Measurements from ENCODE around the gene IL1RAPL1.

Gene IL1RAPL1

GRCh38 chrX:29382811-29383210 is 795.6 kb downstream of the IL1RAPL1 start:
- H3K9ac ChIP-seq (ENCODE audit: low read depth, low read length), result no peak overlapping the region
- H4K20me1 ChIP-seq (ENCODE audit: insufficient read depth, low read length), result no peaks in the 10 kb centered on the region
- ATAC-seq (ENCODE audit: insufficient read depth, low read depth) (no peak), DNase-seq (no peak)
- H3K27ac ChIP-seq (ENCODE audit: low read length), result no peak overlapping the region
- H2AFZ ChIP-seq (ENCODE audit: low read depth, low read length), result no peak overlapping the region
- no peak overlapping the region for H3K4me3 ChIP-seq (ENCODE audit: low read depth in 1 of 2, low read length in 2 of 2)
- no peaks in the 10 kb centered on the region for H3K9me3 ChIP-seq (ENCODE audit: insufficient read depth, low read length, severe bottlenecking)
- no peak overlapping the region for H3K4me2 ChIP-seq (ENCODE audit: insufficient read depth, low read length)
- no peaks in the 10 kb centered on the region for H3K27me3 ChIP-seq (ENCODE audit: insufficient read depth, low read length, poor library complexity)
- no peaks in the 10 kb centered on the region for H3K79me2 ChIP-seq (ENCODE audit: insufficient read depth, low read length)
- H3K4me1 ChIP-seq (ENCODE audit: insufficient read depth, low read length), result no peaks in the 10 kb centered on the region
- H3K36me3 ChIP-seq (ENCODE audit: insufficient read depth, low read length), result no peaks in the 10 kb centered on the region
- TF ChIP-seq EZH2 (IDR thresholded peaks at IDR 0.05; ENCODE audit: borderline replicate concordance, low read depth, low read length, severe bottlenecking), result no peak
- no peak for TF ChIP-seq CTCF (IDR thresholded peaks at IDR 0.05; ENCODE audit: borderline replicate concordance, extremely low read depth, low read length, poor library complexity, severe bottlenecking)

- Histone ChIP-seq H3K36me3 (ENCODE audit: insufficient read depth, low read length) (no peaks in the 10 kb centered on the region), H3K4me1 (ENCODE audit: insufficient read depth, low read length) (no peaks in the 10 kb centered on the region), H3K79me2 (ENCODE audit: insufficient read depth, low read length) (no peaks in the 10 kb centered on the region), H3K27me3 (ENCODE audit: insufficient read depth, low read length, poor library complexity) (no peaks in the 10 kb centered on the region), H4K20me1 (ENCODE audit: insufficient read depth, low read length) (no peaks in the 10 kb centered on the region), H3K9me3 (ENCODE audit: insufficient read depth, low read length, severe bottlenecking) (no peaks in the 10 kb centered on the region), H3K27ac (ENCODE audit: low read length) (no peak overlapping the region), H3K9ac (ENCODE audit: low read depth, low read length) (no peak overlapping the region), H3K4me2 (ENCODE audit: insufficient read depth, low read length) (no peak overlapping the region), H2AFZ (ENCODE audit: low read depth, low read length) (no peak overlapping the region), H3K4me3 (ENCODE audit: low read depth in 1 of 2, low read length in 2 of 2) (no peak overlapping the region)
- no peak for ATAC-seq (ENCODE audit: insufficient read depth, low read depth)
- TF ChIP-seq CTCF (IDR thresholded peaks at IDR 0.05; ENCODE audit: borderline replicate concordance, extremely low read depth, low read length, poor library complexity, severe bottlenecking) (no peak), EZH2 (IDR thresholded peaks at IDR 0.05; ENCODE audit: borderline replicate concordance, low read depth, low read length, severe bottlenecking) (no peak)
- no peak for DNase-seq
Measured at GRCh38 chrX:29388509-29388908, 801.3 kb downstream of the IL1RAPL1 start.

- Histone ChIP-seq H3K9me3 (ENCODE audit: insufficient read depth, low read length, severe bottlenecking) (no peaks in the 10 kb centered on the region), H3K4me2 (ENCODE audit: insufficient read depth, low read length) (no peak overlapping the region), H3K27ac (ENCODE audit: low read length) (no peak overlapping the region), H4K20me1 (ENCODE audit: insufficient read depth, low read length) (no peaks in the 10 kb centered on the region), H3K79me2 (ENCODE audit: insufficient read depth, low read length) (no peaks in the 10 kb centered on the region), H3K27me3 (ENCODE audit: insufficient read depth, low read length, poor library complexity) (no peaks in the 10 kb centered on the region), H2AFZ (ENCODE audit: low read depth, low read length) (no peak overlapping the region), H3K4me3 (ENCODE audit: low read depth in 1 of 2, low read length in 2 of 2) (no peak overlapping the region), H3K9ac (ENCODE audit: low read depth, low read length) (no peak overlapping the region), H3K4me1 (ENCODE audit: insufficient read depth, low read length) (no peaks in the 10 kb centered on the region), H3K36me3 (ENCODE audit: insufficient read depth, low read length) (no peaks in the 10 kb centered on the region)
- ATAC-seq (ENCODE audit: insufficient read depth, low read depth), result no peak
- TF ChIP-seq EZH2 (IDR thresholded peaks at IDR 0.05; ENCODE audit: borderline replicate concordance, low read depth, low read length, severe bottlenecking) (no peak), CTCF (IDR thresholded peaks at IDR 0.05; ENCODE audit: borderline replicate concordance, extremely low read depth, low read length, poor library complexity, severe bottlenecking) (no peak)
- DNase-seq, result no peak
Measured at GRCh38 chrX:29397506-29397905, 810.3 kb downstream of the IL1RAPL1 start.

- H2AFZ ChIP-seq (ENCODE audit: low read depth, low read length), result no peak overlapping the region
- no peaks in the 10 kb centered on the region for H3K4me1 ChIP-seq (ENCODE audit: insufficient read depth, low read length)
- TF ChIP-seq CTCF (IDR thresholded peaks at IDR 0.05; ENCODE audit: borderline replicate concordance, extremely low read depth, low read length, poor library complexity, severe bottlenecking) (no peak), EZH2 (IDR thresholded peaks at IDR 0.05; ENCODE audit: borderline replicate concordance, low read depth, low read length, severe bottlenecking) (no peak)
- no peaks in the 10 kb centered on the region for H3K27me3 ChIP-seq (ENCODE audit: insufficient read depth, low read length, poor library complexity)
- H3K79me2 ChIP-seq (ENCODE audit: insufficient read depth, low read length), result no peaks in the 10 kb centered on the region
- DNase-seq (no peak), ATAC-seq (ENCODE audit: insufficient read depth, low read depth) (no peak)
- H3K9me3 ChIP-seq (ENCODE audit: insufficient read depth, low read length, severe bottlenecking), result no peaks in the 10 kb centered on the region
- no peaks in the 10 kb centered on the region for H3K36me3 ChIP-seq (ENCODE audit: insufficient read depth, low read length)
- no peak overlapping the region for H3K9ac ChIP-seq (ENCODE audit: low read depth, low read length)
- H3K4me3 ChIP-seq (ENCODE audit: low read depth in 1 of 2, low read length in 2 of 2), result no peak overlapping the region
- H3K4me2 ChIP-seq (ENCODE audit: insufficient read depth, low read length), result no peak overlapping the region
- no peak overlapping the region for H3K27ac ChIP-seq (ENCODE audit: low read length)
- no peaks in the 10 kb centered on the region for H4K20me1 ChIP-seq (ENCODE audit: insufficient read depth, low read length)
Measured at GRCh38 chrX:29407357-29407756, 820.1 kb downstream of the IL1RAPL1 start.

All from DND-41 (cell line).